Measurements from ENCODE around the gene PLEKHS1.

DNA sequence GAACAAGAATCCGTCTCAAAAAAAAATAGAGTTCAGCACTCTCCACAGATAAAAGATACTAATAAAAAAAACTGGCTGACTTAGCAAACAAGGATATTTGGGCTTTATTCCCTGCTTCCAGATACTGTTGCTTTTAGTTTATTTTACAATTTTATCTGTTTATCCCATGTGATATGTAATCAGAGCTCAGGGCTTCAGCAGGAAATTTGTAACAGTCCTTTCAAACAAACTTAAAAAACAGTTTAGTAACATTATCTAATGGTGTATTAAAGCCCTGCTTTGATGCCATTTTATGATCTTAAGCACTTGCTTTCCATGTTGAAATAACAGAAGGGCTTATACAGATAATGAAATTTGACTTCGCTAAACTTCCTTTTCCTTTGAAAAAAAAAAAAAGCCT lies 74.3 kb downstream of the PLEKHS1 start:
- no peak for TF ChIP-seq CTCF (IDR thresholded peaks at IDR 0.05; ENCODE audit: low read length)
- TF ChIP-seq EZH2 (IDR thresholded peaks at IDR 0.05; ENCODE audit: borderline replicate concordance, low read length) = no peak
